HFF-Myc (cell line): Measurements from ENCODE around the gene TAS1R1.

ENCODE experiments used
- DNase-seq: peaks from one replicate; pipeline ENCODE4 v3.0.0-alpha.2; 2011; ENCODE audit warnings: low read depth; ENCODE audit errors: extremely low read depth
- H3K4me3 ChIP-seq: replicated peaks from 2 replicates; pipeline ENCODE4 v1.5.1; 2011; ENCODE audit warnings: low read depth, mild to moderate bottlenecking, control low read depth, low read length
- CTCF ChIP-seq: IDR thresholded peaks from 2 replicates; pipeline ENCODE4 v1.5.1; 2012; ENCODE audit warnings: mild to moderate bottlenecking, low read depth, low read length, control low read depth; ENCODE audit errors: missing control alignments

TAS1R1 gene

GRCh38 chr1:6508816-6509189, 46.3 kb upstream of the TAS1R1 start:
- H3K4me3 ChIP-seq, result no peak overlapping the region
- DNase-seq, result no peak
- no peak for TF ChIP-seq CTCF

- no peak for DNase-seq
- no peak overlapping the region for H3K4me3 ChIP-seq
- no peak for TF ChIP-seq CTCF
These were observed 45.7 kb upstream of the TAS1R1 start for GRCh38 chr1:6509220-6509918.

GRCh38 chr1:6509919-6510291, 45.2 kb upstream of the TAS1R1 start:
- no peak for TF ChIP-seq CTCF
- DNase-seq, result no peak
- no peak overlapping the region for H3K4me3 ChIP-seq

- DNase-seq, result no peak
- TF ChIP-seq CTCF, result no peak
- no peak overlapping the region for H3K4me3 ChIP-seq
These were observed 44.6 kb upstream of the TAS1R1 start for GRCh38 chr1:6510493-6510892.

GRCh38 chr1:6511056-6511455, 44.1 kb upstream of the TAS1R1 start:
- no peak overlapping the region for H3K4me3 ChIP-seq
- DNase-seq, result no peak
- no peak for TF ChIP-seq CTCF

GRCh38 chr1:6511561-6512244, 43.4 kb upstream of the TAS1R1 start:
- no peak for DNase-seq
- TF ChIP-seq CTCF, result no peak
- no peak overlapping the region for H3K4me3 ChIP-seq
